AG20443 (cell line): ENCODE results near the gene ZNF148.
A peak's percentile ranks its signal among the peaks of the same experiment; 100 is the strongest.

Source experiments
- DNase-seq: peaks from one replicate; pipeline ENCODE4 v3.0.0; 2012; ENCODE audit warnings: low spot score, mixed read lengths

ZNF148 gene

GRCh38 chr3:125191256-125191655, 183.9 kb downstream of the ZNF148 start:
- peak; percentile 44 for DNase-seq

DNA sequence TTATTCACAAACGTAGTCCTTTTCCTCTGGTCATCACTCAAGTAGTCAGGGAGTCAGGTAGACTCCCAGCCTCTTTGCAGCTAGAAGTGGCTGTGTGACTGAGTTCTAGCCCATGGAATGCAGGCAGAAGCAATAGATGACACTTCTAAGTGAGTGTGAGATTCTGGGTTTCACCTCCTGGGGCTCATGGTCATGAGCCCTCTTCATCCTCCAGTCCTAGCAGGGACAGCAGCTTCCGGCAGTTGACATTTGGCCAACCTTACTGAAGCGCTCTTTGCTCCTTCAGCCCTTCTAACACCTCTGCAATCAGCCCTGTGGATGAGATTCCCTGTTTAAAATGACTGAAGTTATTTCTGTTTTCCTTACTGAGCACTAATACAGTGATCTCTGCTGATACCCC, 184.3 kb downstream of the ZNF148 start:
- no peak for DNase-seq

DNA sequence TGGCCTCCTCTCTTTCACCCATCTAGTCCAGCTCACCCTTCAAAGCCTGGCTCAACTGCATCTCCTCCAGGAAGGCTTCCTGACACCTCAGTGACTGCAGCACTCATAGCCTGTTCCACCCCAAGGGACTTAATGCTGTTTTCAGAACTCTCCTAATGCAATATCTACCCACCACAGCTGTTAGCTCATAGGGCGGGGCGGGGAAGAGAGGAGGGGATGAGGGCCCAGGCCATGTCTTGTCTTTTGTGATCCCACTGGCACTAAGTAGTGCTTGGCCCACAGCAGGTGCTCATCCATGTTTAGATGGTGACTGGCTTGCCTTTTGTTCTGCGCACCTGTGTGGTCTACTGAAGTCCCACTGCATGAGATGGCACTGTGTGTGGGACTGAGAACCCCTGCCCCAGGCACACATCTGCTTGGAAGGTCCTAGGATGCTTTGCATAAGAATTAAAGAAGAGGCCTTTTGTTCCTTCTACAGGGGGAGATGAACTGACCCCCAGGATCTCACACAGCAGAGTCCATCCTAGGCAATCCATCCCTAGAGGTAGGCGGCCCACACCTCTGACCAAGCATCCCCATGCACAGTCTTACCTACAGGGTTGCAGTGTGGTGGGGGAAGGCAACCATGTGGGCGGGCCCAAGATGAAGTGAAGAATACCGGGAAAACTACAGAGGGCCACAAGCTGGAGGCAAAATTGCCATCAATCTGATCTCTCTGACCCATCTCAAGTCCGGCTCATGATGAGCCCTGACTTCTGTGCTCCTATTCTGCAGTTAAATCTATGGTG, 185.6 kb downstream of the ZNF148 start:
- no peak for DNase-seq

DNA sequence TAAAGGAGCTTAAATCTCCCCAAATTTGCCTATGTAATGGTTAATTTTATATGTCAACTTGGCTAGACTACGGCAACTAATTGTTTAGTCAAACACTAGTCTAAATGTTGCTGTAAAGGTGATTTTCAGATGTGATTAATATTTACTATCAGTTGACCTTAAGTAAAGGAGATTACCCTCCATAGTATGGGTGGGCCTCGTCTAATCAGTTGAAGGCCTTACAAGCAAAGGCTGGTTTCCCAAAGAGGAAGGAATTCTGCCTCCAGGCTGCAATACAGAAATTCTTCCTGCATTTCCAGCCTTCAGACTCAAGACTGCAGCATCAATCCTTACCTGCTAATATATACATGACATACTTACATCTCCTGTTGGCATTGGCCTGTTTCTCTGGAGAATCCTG, 186.2 kb downstream of the ZNF148 start:
- DNase-seq, result no peak

GRCh38 chr3:125187599-125187910, 187.6 kb downstream of the ZNF148 start:
- no peak for DNase-seq

GRCh38 chr3:125186800-125187598, 188.1 kb downstream of the ZNF148 start:
- peak; percentile 54 for DNase-seq

DNA sequence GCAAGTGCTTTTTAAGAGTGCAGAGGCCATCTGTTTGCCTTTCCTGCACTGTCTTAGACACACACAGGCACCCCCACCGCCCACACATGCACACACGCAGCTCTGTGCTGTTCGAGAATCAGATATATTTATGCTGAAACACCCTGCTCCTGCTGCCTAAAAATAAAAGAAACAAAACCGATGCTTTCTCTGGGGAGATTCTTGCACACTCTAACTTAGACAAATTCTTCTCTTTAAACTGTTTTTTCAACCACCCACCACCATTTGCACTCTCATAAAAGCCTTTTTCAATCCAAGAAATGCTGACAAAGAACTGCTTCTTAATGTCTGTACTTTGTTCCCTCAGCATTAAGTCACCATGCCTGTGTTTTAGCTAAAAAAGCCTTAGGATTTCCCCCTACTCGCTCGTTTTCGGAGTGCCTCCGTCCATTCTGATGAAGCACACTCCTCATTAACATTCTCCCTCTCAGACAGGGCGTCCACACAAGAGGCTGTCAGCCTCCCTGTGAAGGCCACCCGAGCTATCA, 188.8 kb downstream of the ZNF148 start:
- peak; percentile 43 for DNase-seq

DNA sequence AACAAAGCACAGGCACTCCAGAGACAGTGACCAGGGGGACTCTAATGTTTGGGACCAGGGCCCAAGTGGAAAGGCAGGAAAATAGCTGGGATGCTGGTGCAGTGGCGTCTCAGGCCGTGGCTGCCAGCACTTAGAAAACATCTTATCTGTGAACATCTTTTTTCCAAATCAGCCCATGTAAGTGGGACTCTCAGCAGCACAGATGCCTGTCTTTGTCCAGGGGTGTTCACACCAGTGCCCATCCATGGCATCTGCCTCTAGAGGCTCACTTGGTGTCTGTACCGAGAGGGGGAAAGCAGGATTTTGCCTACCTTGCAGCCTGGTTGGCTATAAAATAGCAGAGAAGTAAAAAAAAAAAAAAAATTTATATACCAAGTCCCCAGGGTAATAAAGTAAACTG, 189.3 kb downstream of the ZNF148 start:
- no peak for DNase-seq

DNA sequence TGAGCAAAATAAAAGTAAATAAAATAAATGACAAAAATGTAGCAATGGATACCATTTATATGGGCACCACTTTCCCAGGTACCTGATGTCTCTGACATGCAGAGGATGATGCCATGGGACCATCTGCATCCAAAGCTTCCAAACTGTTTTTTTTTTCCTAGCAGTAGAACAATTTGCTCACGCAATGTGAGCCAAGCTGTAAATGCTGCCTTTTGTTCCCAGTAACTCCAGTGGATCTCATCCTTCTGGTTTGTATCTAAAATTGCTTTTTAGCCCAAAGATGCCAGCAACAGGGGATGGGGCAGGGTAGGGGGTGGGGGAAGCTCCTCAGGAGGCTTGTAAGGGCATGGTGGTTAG, 195.3 kb downstream of the ZNF148 start:
- DNase-seq, result peak; percentile 2

GRCh38 chr3:125179143-125179883, 195.8 kb downstream of the ZNF148 start:
- DNase-seq, result no peak

DNA sequence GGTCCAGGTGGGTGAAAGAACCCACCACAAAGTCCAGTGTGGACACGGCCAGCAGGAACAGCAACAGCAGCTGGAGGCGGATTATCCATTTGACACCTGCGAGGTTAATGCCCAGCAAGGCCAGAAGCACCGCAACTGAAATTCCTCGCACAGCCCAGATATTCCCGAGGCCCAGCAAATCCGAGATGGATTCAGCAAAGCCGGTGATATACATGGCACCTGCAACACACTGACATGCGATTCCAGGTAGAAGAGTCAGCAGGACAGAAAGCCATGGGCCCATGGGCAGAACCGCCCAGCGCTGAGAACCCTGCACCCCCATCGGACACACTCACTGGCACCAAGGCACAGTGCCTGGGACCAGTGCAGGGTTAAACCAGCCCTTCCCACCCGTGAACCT, 197.4 kb downstream of the ZNF148 start:
- no peak for DNase-seq
